Fibroblast of villous mesenchyme (primary cell): ENCODE measurements around the gene SCN5A. TPM values are rescaled to one million over a fixed set of nuclear protein-coding genes. Genes with fewer than 3 reads are reported as not detected.

ENCODE experiments used
- DNase-seq: peaks from one replicate; pipeline ENCODE4 v3.0.0-alpha.2; 2010; ENCODE audit warnings: low read depth
- H3K4me3 ChIP-seq: 2 replicates; pipeline ENCODE4 v1.5.1; 2011; ENCODE audit warnings: low read depth, mild to moderate bottlenecking, low read length
- total RNA-seq: library from RNA; depleted of rRNA; stranded (reverse); fragments of >200 nt; gene quantifications from 2 replicates; pipeline ENCODE4 v1.2.3, GENCODE V29; 2012
- TF ChIP-seq, protein P1 (sequence below): IDR thresholded peaks from 2 replicates; pipeline ENCODE4 v1.5.1; 2012; ENCODE audit warnings: low read depth, mild to moderate bottlenecking, low read length; ENCODE audit not compliant: insufficient read depth

The SCN5A gene
- total RNA-seq, 1 donor: 0.43 TPM

DNA sequence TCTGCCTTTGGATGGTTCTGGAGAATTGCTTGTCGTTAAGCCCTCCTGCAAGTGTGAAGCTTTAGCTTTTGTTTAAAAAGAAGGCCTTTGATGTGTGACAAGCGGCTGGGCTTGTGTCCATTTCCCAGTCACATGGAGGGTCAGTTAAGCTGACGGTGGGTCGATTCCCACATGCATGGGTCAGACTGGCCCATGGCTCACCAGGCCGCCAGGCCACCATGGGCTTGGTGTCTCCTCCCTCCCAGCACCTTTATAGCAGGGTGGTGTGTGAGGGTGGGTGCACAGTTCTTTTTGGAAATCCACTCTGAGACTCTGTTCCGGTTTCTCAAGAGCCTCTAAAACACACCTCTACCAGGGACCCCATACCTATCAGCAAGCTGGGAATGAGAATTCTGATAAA lies 67.2 kb downstream of the SCN5A start:
- TF ChIP-seq, protein P1, sequence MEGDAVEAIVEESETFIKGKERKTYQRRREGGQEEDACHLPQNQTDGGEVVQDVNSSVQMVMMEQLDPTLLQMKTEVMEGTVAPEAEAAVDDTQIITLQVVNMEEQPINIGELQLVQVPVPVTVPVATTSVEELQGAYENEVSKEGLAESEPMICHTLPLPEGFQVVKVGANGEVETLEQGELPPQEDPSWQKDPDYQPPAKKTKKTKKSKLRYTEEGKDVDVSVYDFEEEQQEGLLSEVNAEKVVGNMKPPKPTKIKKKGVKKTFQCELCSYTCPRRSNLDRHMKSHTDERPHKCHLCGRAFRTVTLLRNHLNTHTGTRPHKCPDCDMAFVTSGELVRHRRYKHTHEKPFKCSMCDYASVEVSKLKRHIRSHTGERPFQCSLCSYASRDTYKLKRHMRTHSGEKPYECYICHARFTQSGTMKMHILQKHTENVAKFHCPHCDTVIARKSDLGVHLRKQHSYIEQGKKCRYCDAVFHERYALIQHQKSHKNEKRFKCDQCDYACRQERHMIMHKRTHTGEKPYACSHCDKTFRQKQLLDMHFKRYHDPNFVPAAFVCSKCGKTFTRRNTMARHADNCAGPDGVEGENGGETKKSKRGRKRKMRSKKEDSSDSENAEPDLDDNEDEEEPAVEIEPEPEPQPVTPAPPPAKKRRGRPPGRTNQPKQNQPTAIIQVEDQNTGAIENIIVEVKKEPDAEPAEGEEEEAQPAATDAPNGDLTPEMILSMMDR: no peak

DNA sequence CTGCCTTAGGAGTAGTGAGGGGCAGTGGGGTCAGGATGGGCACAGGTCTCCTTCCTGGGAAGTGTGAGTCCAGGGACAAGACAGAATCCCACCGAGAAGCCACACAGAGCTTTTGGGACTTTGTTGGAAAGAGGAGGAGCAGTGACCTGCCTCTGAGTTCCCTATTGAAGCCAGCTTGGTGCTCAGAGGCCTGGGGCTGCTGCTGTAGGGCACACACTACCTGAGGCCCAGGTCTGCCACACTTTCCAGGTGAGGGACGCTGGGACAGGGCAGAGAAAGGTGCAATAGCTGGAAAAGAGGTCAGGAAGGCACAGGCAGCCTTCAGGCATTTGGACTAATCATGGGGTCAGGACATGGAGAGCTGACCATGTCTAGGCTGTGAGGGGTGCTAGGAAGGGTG lies 67.7 kb downstream of the SCN5A start:
- TF ChIP-seq, protein P1: no peak
- no peak for DNase-seq
- H3K4me3 ChIP-seq: no peak overlapping the region

More for the DNA sequence above, 67.2 kb downstream of the SCN5A start:
- no peak overlapping the region for H3K4me3 ChIP-seq
- DNase-seq: no peak

DNA sequence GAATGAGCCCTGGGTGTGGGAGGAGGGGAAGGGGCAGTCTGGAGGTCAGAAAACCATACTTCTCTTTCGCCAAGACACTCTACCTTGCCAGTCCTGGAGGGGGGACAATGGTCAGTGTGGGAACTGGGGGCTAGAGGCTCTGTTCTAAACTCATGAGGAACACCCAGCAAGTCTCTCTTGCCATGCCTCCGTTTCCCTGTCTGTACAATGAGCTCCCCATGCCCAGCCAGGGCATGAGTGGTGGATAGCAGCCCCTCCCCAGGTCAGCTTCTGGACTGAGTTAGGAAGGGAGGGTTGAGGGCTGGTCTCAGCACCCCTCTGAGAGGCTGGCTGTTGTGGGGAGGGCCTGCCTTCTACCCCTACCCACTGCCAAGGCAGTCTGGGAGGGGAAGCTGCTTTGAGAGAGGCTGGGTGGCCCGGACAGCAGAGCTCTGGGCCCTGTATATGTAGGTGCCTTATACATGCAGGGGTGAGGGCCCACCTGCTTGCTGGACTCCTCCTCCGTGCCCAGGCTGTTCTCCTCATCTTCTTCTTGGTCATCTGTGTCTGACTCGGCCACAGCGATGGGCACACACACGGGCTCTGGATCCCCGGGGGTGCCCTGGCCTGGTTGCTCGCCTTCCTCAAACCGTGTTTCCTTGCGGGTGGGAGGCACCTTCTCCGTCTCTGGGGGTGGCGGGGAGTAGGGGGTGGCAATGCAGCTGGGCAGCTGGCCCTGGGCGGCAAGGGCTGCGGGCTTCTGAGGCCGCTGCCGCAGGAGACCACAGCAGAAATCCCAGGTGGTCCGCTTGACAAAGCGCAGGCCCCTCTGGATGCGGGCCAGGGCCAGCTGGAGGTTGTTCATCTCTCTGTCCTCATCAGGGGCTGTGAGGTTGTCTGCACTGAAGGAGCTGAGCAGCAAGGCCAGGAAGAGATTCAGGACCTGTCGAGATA lies 68.8 kb downstream of the SCN5A start:
- no peak overlapping the region for H3K4me3 ChIP-seq
- TF ChIP-seq, protein P1: no peak
- DNase-seq: no peak

DNA sequence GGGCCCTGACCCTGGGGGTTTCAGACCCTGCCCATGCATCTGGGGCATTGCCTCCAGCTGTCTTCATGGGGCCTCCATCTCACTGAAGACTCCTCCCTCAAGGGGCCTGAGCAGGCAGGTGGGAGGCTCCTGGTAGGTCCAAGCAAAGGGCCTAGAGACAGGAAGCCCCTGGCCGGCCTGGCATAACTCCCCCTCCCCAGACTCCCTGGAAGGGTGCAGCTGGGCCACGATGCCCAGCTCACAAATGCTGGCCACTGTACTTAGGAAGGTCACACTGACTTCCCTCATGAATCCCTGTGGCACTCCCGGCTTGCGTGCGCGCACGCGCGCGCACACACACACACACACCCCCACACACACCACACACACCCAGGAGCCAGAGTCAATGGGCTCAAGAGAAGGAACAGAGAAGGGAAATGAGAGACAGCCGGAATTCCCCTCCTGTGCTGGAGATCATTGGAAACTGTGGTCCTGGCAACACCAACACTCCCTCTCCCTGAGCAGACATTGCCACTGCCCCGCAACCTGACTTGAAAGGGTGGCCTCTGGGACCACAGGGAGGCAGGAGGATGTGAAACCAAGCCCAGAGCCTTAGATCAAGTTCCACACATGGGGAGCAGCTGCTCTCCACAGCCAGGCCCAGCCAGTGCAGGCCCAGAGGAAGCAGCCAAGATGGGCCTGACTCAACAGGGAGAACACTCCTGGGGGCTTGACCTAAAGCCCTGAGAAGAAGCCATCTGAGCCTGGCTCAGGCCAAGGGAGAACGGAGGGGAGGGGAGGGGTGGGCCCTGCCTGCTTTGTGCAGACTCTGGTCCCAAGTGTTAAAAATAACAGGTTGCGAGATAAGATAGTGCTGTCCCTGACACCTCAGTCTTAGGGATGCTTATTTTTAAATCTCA lies 69.7 kb downstream of the SCN5A start:
- no peak for DNase-seq
- TF ChIP-seq, protein P1: no peak
- H3K4me3 ChIP-seq: no peak overlapping the region

DNA sequence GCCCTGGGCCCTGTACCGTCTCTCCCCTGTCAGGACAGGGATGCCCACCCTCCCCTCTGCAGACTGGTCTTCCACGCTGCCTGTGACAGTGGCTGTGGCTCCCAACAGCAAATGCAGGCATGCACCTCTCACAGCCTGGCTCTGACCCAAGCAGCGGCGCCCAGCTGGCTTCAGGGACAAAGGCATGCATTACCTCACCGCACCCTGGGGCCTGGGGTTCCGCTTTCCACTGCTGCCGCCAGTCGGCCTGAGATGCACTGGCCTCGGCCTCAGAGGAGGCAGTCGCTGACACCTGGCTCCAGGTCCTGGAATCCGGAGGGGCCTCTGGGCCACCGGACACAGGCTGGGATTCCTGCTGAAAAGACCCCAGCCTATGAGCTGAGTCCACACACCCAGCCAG lies 70.3 kb downstream of the SCN5A start:
- DNase-seq: no peak
- H3K4me3 ChIP-seq: no peak overlapping the region
- TF ChIP-seq, protein P1: no peak

DNA sequence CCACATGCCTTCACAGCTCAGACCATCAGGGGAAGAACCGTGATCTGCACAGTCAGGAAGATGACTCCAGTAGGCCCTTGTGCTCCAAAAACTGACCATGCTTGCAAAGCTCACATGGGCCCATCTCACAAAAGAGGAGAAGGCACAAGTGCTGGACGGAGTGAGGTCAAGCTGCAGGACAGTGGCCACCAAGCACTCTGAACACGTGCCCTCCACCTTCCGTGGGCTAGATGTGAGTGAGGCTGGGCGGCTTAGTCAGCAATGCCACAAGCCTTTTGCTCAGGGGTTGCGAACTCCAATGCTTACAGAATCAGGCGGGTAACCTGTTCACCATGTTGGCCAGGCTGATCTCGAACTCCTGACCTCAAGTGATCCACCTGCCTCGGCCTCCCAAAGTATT lies 70.9 kb downstream of the SCN5A start:
- no peak overlapping the region for H3K4me3 ChIP-seq
- DNase-seq: no peak
- TF ChIP-seq, protein P1: no peak
